ENCODE data around the gene XXYLT1. TPM values are rescaled to one million over a fixed set of nuclear protein-coding genes. Genes with fewer than 3 reads are reported as not detected.

XXYLT1 gene
- total RNA-seq, 2 experiments from 2014 or later, result 17.2 to 19.6 TPM

- 0 out of 2 replicates have a peak, but pooled peaks cover 4% of the 10 kb centered on the region for H3K79me2 ChIP-seq (ENCODE audit: insufficient read depth, low read depth, low read length)
- peaks cover 29% of the 10 kb centered on the region for H3K4me1 ChIP-seq (ENCODE audit: insufficient read depth, low read length, poor library complexity, severe bottlenecking)
- BruUV-seq (replicated peaks), result no TSS peak
- H3K9me3 ChIP-seq (ENCODE audit: low read length), result no peaks in the 10 kb centered on the region
- no peak overlapping the region for H3K4me3 ChIP-seq (ENCODE audit: low read depth, low read length, poor library complexity, severe bottlenecking)
- H3K27ac ChIP-seq (ENCODE audit: low read depth, low read length, poor library complexity, severe bottlenecking), result no peak overlapping the region
- no peak overlapping the region for H2AFZ ChIP-seq (ENCODE audit: low read length)
- intact Hi-C loops (cut with micrococcal nuclease; ENCODE audit: unreplicated experiment), result no loop called here
- POLR2A ChIA-PET, result interaction anchor here (0.7 to 1.1 kb wide), 2 partner anchors 10 to 67 kb away, joined by 3 read pairs; no protein-coding TSS in a partner anchor
- TF ChIP-seq EZH2phosphoT487 (IDR thresholded peaks at IDR 0.05; ENCODE audit: borderline replicate concordance, low read depth, low read length), result no peak
- no peak for TF ChIP-seq CTCF (conservative IDR thresholded peaks at IDR 0.05; ENCODE audit: low read length)
- CTCF ChIA-PET (ENCODE audit: unreplicated experiment), result no interaction called here
- H3K36me3 ChIP-seq (ENCODE audit: insufficient read depth, low read length), result peaks cover 4% of the 10 kb centered on the region; the same call in 1 of the 2 replicates
- no peak overlapping the region for H3K4me2 ChIP-seq (ENCODE audit: low read length)
- no peak for DNase-seq (ENCODE audit: low spot score)
- no peaks in the 10 kb centered on the region for H3K9me2 ChIP-seq (ENCODE audit: insufficient read depth, low read length)
- H4K20me1 ChIP-seq (ENCODE audit: insufficient read depth, low read length), result no peaks in the 10 kb centered on the region
These were observed 58.8 kb downstream of the XXYLT1 start for GRCh38 chr3:195212033-195212748.

- H3K79me2 ChIP-seq (ENCODE audit: insufficient read depth, low read depth, low read length), result 0 out of 2 replicates have a peak, but pooled peaks cover 4% of the 10 kb centered on the region
- peaks cover 29% of the 10 kb centered on the region for H3K4me1 ChIP-seq (ENCODE audit: insufficient read depth, low read length, poor library complexity, severe bottlenecking)
- H3K4me3 ChIP-seq (ENCODE audit: low read depth, low read length, poor library complexity, severe bottlenecking), result no peak overlapping the region
- H3K27ac ChIP-seq (ENCODE audit: low read depth, low read length, poor library complexity, severe bottlenecking), result no peak overlapping the region
- TF ChIP-seq EZH2phosphoT487 (IDR thresholded peaks at IDR 0.05; ENCODE audit: borderline replicate concordance, low read depth, low read length), result no peak
- H2AFZ ChIP-seq (ENCODE audit: low read length), result no peak overlapping the region
- no peaks in the 10 kb centered on the region for H4K20me1 ChIP-seq (ENCODE audit: insufficient read depth, low read length)
- no peaks in the 10 kb centered on the region for H3K9me2 ChIP-seq (ENCODE audit: insufficient read depth, low read length)
- intact Hi-C loops (cut with micrococcal nuclease; ENCODE audit: unreplicated experiment), result no loop called here
- H3K9me3 ChIP-seq (ENCODE audit: low read length), result no peaks in the 10 kb centered on the region
- no TSS peak for BruUV-seq (replicated peaks)
- H3K4me2 ChIP-seq (ENCODE audit: low read length), result no peak overlapping the region
- ChIA-PET CTCF (ENCODE audit: unreplicated experiment) (interaction anchor here (0.9 kb wide), 1 partner anchor 98 kb away, joined by 4 read pairs; no protein-coding TSS in a partner anchor), POLR2A (interaction anchor here (0.6 to 1.1 kb wide), 3 partner anchors 9 to 55 kb away, joined by 3 read pairs; no protein-coding TSS in a partner anchor)
- DNase-seq (ENCODE audit: low spot score), result no peak
- H3K36me3 ChIP-seq (ENCODE audit: insufficient read depth, low read length), result peaks cover 4% of the 10 kb centered on the region; the same call in 1 of the 2 replicates
These were observed 60.5 kb downstream of the XXYLT1 start for GRCh38 chr3:195210266-195210973.

- Histone ChIP-seq H4K20me1 (ENCODE audit: insufficient read depth, low read length) (no peaks in the 10 kb centered on the region), H3K4me3 (ENCODE audit: low read depth, low read length, poor library complexity, severe bottlenecking) (no peak overlapping the region), H3K9me2 (ENCODE audit: insufficient read depth, low read length) (no peaks in the 10 kb centered on the region), H3K27ac (ENCODE audit: low read depth, low read length, poor library complexity, severe bottlenecking) (no peak overlapping the region), H3K9me3 (ENCODE audit: low read length) (no peaks in the 10 kb centered on the region), H3K79me2 (ENCODE audit: insufficient read depth, low read depth, low read length) (0 out of 2 replicates have a peak, but pooled peaks cover 4% of the 10 kb centered on the region), H3K36me3 (ENCODE audit: insufficient read depth, low read length) (peaks cover 4% of the 10 kb centered on the region; the same call in 1 of the 2 replicates), H2AFZ (ENCODE audit: low read length) (no peak overlapping the region), H3K4me2 (ENCODE audit: low read length) (no peak overlapping the region), H3K4me1 (ENCODE audit: insufficient read depth, low read length, poor library complexity, severe bottlenecking) (peaks cover 30% of the 10 kb centered on the region)
- no TSS peak for BruUV-seq (replicated peaks)
- TF ChIP-seq CTCF (conservative IDR thresholded peaks at IDR 0.05; ENCODE audit: low read length), result no peak
- TF ChIP-seq EZH2phosphoT487 (IDR thresholded peaks at IDR 0.05; ENCODE audit: borderline replicate concordance, low read depth, low read length), result no peak
- DNase-seq (ENCODE audit: low spot score), result peak; percentile 27
- ChIA-PET CTCF (ENCODE audit: unreplicated experiment) (interaction anchor here (0.9 kb wide), 1 partner anchor 97 kb away, joined by 4 read pairs; no protein-coding TSS in a partner anchor), POLR2A (interaction anchor here (0.9 to 1.1 kb wide), 2 partner anchors 8 to 54 kb away, joined by 3 read pairs; no protein-coding TSS in a partner anchor)
- intact Hi-C loops (cut with micrococcal nuclease; ENCODE audit: unreplicated experiment), result no loop called here
These were observed 61.1 kb downstream of the XXYLT1 start for GRCh38 chr3:195209847-195210265.

Measured in OCI-LY7 (cell line).